Measurements from ENCODE around the gene RET. TPM values are rescaled to one million over a fixed set of nuclear protein-coding genes. Genes with fewer than 3 reads are reported as not detected.

The RET gene
- total RNA-seq, 1 experiment from 2014 or later = 21.4 TPM

- Mint-ChIP-seq H3K4me1 (no peaks in the 10 kb centered on the region), H3K27ac (no peak overlapping the region), H3K9me3 (no peaks in the 10 kb centered on the region), H3K27me3 (ENCODE audit: low read depth) (peaks cover 3% of the 10 kb centered on the region; the same call in 1 of the 2 replicates), H3K4me3 (no peak overlapping the region), H3K36me3 (no peaks in the 10 kb centered on the region)
- ChIA-PET POLR2A (no interaction called here), CTCF (no interaction called here)
- ATAC-seq (no peak), DNase-seq (ENCODE audit: low spot score) (no peak)
- TF ChIP-seq ATF6 (CRISPR knock-in tag; IDR thresholded peaks at IDR 0.05) (no peak), USF2 (CRISPR knock-in tag; IDR thresholded peaks at IDR 0.05) (no peak), MLX (CRISPR knock-in tag; IDR thresholded peaks at IDR 0.05) (no peak), PRRX2 (CRISPR knock-in tag; IDR thresholded peaks at IDR 0.05) (no peak)
Measured at GRCh38 chr10:43058716-43059335, 18.0 kb upstream of the RET start.

DNA sequence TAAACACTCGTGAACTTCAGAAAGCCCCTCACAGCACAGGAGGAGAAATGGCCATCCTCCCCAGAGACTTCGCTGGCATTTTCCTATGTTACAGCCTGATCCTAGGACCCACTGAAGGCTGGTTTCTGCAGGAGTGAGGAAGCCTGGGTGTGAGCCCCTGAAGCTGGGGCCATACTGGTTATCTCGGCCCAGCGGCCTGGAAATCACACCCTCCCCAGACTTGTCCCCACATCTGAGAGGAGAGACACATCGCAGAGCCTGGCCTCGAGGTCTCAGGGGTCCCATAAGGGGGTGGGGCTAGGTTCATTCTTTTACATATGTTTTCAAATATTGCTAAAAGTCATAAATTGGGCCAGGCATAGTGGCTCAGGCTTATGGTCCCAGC is 17.5 kb upstream of the RET start:
- Mint-ChIP-seq H3K9me3 (no peaks in the 10 kb centered on the region), H3K27ac (no peak overlapping the region), H3K4me3 (no peak overlapping the region), H3K36me3 (no peaks in the 10 kb centered on the region), H3K4me1 (0 out of 2 replicates have a peak, but pooled peaks cover 4% of the 10 kb centered on the region), H3K27me3 (ENCODE audit: low read depth) (peaks cover 3% of the 10 kb centered on the region; the same call in 1 of the 2 replicates)
- DNase-seq (ENCODE audit: low spot score) (no peak), ATAC-seq (no peak)
- CTCF ChIA-PET = interaction anchor here (0.8 to 1.9 kb wide), 3 partner anchors 17 to 45 kb away, joined by 3 to 5 read pairs (median 3); no protein-coding TSS in a partner anchor
- no peak for TF ChIP-seq ARID4B (CRISPR knock-in tag; IDR thresholded peaks at IDR 0.05; ENCODE audit: borderline replicate concordance)
- POLR2A ChIA-PET = no interaction called here

DNA sequence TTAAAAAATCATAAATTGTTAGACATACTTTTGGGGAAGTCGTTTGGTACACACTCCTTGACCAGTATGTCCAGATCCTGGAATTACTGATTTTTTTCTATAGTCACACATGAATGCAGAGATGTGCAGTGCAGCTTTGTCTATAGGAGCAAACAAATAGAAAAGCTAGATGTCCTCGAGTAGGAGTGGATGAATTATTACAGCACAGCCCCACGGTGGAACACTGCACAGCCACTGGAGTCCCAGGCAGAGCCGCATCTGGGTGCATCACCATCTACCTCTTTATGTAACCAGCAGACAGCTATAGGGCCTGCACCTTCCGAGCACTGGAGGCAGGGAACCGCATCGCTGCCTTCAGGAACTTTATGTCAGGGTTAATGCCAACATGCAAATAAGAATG is 17.0 kb upstream of the RET start:
- Mint-ChIP-seq H3K4me1 (peaks cover 6% of the 10 kb centered on the region), H3K36me3 (no peaks in the 10 kb centered on the region), H3K27ac (no peak overlapping the region), H3K27me3 (ENCODE audit: low read depth) (peaks cover 3% of the 10 kb centered on the region; the same call in 1 of the 2 replicates), H3K4me3 (no peak overlapping the region), H3K9me3 (no peaks in the 10 kb centered on the region)
- ChIA-PET POLR2A (no interaction called here), CTCF (interaction anchor here (0.8 to 1.9 kb wide), 3 partner anchors 16 to 45 kb away, joined by 3 to 5 read pairs (median 3); no protein-coding TSS in a partner anchor)
- no peak for DNase-seq (ENCODE audit: low spot score)
- TF ChIP-seq NFE2L1 (CRISPR knock-in tag; IDR thresholded peaks at IDR 0.05) (no peak), FOXP1 (CRISPR knock-in tag; IDR thresholded peaks at IDR 0.05; ENCODE audit: borderline replicate concordance) (no peak), ZNF138 (CRISPR knock-in tag; conservative IDR thresholded peaks at IDR 0.05) (no peak), ZBTB21 (CRISPR knock-in tag; IDR thresholded peaks at IDR 0.05; ENCODE audit: borderline replicate concordance) (no peak), ATF2 (CRISPR knock-in tag; IDR thresholded peaks at IDR 0.05; ENCODE audit: borderline replicate concordance, low read depth) (no peak)
- TF ChIP-seq, protein P1, sequence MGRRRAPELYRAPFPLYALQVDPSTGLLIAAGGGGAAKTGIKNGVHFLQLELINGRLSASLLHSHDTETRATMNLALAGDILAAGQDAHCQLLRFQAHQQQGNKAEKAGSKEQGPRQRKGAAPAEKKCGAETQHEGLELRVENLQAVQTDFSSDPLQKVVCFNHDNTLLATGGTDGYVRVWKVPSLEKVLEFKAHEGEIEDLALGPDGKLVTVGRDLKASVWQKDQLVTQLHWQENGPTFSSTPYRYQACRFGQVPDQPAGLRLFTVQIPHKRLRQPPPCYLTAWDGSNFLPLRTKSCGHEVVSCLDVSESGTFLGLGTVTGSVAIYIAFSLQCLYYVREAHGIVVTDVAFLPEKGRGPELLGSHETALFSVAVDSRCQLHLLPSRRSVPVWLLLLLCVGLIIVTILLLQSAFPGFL (CRISPR knock-in tag; IDR thresholded peaks at IDR 0.05; ENCODE audit: borderline replicate concordance) = no peak
- ATAC-seq = no peak
